ENCODE measurements around the gene SEMA3E. TPM values are rescaled to one million over a fixed set of nuclear protein-coding genes. Genes with fewer than 3 reads are reported as not detected.
"Not testable (repeated sequence)": the region's sequence is repeated elsewhere in the genome, so short reads cannot be mapped to it uniquely, and the experiment has no call there.

Gene SEMA3E
- total RNA-seq, 2 donors from 2014 or later: 339 to 438 TPM

GRCh38 chr7:83459101-83459929, 189.6 kb downstream of the SEMA3E start:
- Histone ChIP-seq H3K9ac (ENCODE audit: extremely low read depth, low read length, poor library complexity, severe bottlenecking) (peak overlapping the region; percentile 4), H3K4me3 (ENCODE audit: low read length) (peak overlapping the region; percentile 80)
- not testable (repeated sequence) for H3K9me3 Mint-ChIP-seq; DNase-seq; H3K4me1 ChIP-seq (ENCODE audit: control insufficient read depth, insufficient read depth, low read length); H3K27me3 ChIP-seq (ENCODE audit: control insufficient read depth, insufficient read depth, low read length, poor library complexity, severe bottlenecking); H3K9me3 ChIP-seq (ENCODE audit: control insufficient read depth, low read length); H3K27me3 Mint-ChIP-seq (ENCODE audit: insufficient read depth); H3K36me3 ChIP-seq (ENCODE audit: control insufficient read depth, insufficient read depth, low read length); H3K27ac ChIP-seq (ENCODE audit: low read depth, low read length)
- H3K36me3 Mint-ChIP-seq (ENCODE audit: low read depth): peaks cover 18% of the 10 kb centered on the region
- H3K4me3 Mint-ChIP-seq: peak overlapping the region; percentile 68
- H3K4me1 Mint-ChIP-seq: peaks cover 54% of the 10 kb centered on the region
- whole genome bisulfite sequencing, 2 experiments (ENCODE audit: insufficient coverage in 1 of 2, insufficient read length in 1 of 2): 13% methylated on average over 4 of the region's 6 CpGs; no CpG with 5 or more reads in 1 of the 2 experiments
- H3K27ac Mint-ChIP-seq: peak overlapping the region; percentile 97

- Mint-ChIP-seq H3K36me3 (ENCODE audit: low read depth) (peaks cover 15% of the 10 kb centered on the region), H3K27ac (peak overlapping the region; percentile 41), H3K4me3 (peak overlapping the region; percentile 1), H3K4me1 (peaks cover 44% of the 10 kb centered on the region), H3K27me3 (ENCODE audit: insufficient read depth) (no peaks in the 10 kb centered on the region), H3K9me3 (no peaks in the 10 kb centered on the region)
- no peak for DNase-seq
- H3K36me3 ChIP-seq (ENCODE audit: control insufficient read depth, insufficient read depth, low read length): peaks cover 6% of the 10 kb centered on the region
- H3K4me3 ChIP-seq (ENCODE audit: low read length): peak overlapping the region; percentile 26
- H3K9me3 ChIP-seq (ENCODE audit: control insufficient read depth, low read length): no peaks in the 10 kb centered on the region
- H3K27ac ChIP-seq (ENCODE audit: low read depth, low read length): no peak overlapping the region
- no peak overlapping the region for H3K9ac ChIP-seq (ENCODE audit: extremely low read depth, low read length, poor library complexity, severe bottlenecking)
- no peaks in the 10 kb centered on the region for H3K27me3 ChIP-seq (ENCODE audit: control insufficient read depth, insufficient read depth, low read length, poor library complexity, severe bottlenecking)
- 24 to 29% methylated on average over 4 to 5 of the region's 5 CpGs for WGBS, 2 experiments (ENCODE audit: insufficient coverage in 1 of 2, insufficient read length in 1 of 2)
- H3K4me1 ChIP-seq (ENCODE audit: control insufficient read depth, insufficient read depth, low read length): peaks cover 8% of the 10 kb centered on the region
- no peak for TF ChIP-seq CTCF (conservative IDR thresholded peaks at IDR 0.05)
Measured at GRCh38 chr7:83457022-83457892, 191.7 kb downstream of the SEMA3E start.

GRCh38 chr7:83456413-83456812, 192.5 kb downstream of the SEMA3E start:
- no peaks in the 10 kb centered on the region for H3K27me3 Mint-ChIP-seq (ENCODE audit: insufficient read depth)
- 91% methylated on average over 4 of the region's 5 CpGs; no CpG with 5 or more reads in 1 of the 2 experiments for WGBS, 2 experiments (ENCODE audit: insufficient coverage in 1 of 2, insufficient read length in 1 of 2)
- H3K4me3 Mint-ChIP-seq: no peak overlapping the region
- no peak for DNase-seq
- Histone ChIP-seq H3K9ac (ENCODE audit: extremely low read depth, low read length, poor library complexity, severe bottlenecking) (no peak overlapping the region), H3K4me3 (ENCODE audit: low read length) (no peak overlapping the region), H3K27me3 (ENCODE audit: control insufficient read depth, insufficient read depth, low read length, poor library complexity, severe bottlenecking) (no peaks in the 10 kb centered on the region), H3K36me3 (ENCODE audit: control insufficient read depth, insufficient read depth, low read length) (peaks cover 11% of the 10 kb centered on the region), H3K4me1 (ENCODE audit: control insufficient read depth, insufficient read depth, low read length) (peaks cover 8% of the 10 kb centered on the region), H3K9me3 (ENCODE audit: control insufficient read depth, low read length) (no peaks in the 10 kb centered on the region), H3K27ac (ENCODE audit: low read depth, low read length) (no peak overlapping the region)
- TF ChIP-seq CTCF (conservative IDR thresholded peaks at IDR 0.05): no peak
- H3K36me3 Mint-ChIP-seq (ENCODE audit: low read depth): peaks cover 8% of the 10 kb centered on the region
- no peak overlapping the region for H3K27ac Mint-ChIP-seq
- H3K4me1 Mint-ChIP-seq: peaks cover 45% of the 10 kb centered on the region
- H3K9me3 Mint-ChIP-seq: no peaks in the 10 kb centered on the region
